DMS153 treated with DMSO at 0.1 percent for 48 hours (cell line): Measurements from ENCODE around the gene VCAN.

Source experiments
- DNase-seq: peaks from one replicate; lab custom pipeline; 2025; ENCODE audit not compliant: unreplicated experiment; lab: John Stamatoyannopoulos, UW

VCAN gene

DNA sequence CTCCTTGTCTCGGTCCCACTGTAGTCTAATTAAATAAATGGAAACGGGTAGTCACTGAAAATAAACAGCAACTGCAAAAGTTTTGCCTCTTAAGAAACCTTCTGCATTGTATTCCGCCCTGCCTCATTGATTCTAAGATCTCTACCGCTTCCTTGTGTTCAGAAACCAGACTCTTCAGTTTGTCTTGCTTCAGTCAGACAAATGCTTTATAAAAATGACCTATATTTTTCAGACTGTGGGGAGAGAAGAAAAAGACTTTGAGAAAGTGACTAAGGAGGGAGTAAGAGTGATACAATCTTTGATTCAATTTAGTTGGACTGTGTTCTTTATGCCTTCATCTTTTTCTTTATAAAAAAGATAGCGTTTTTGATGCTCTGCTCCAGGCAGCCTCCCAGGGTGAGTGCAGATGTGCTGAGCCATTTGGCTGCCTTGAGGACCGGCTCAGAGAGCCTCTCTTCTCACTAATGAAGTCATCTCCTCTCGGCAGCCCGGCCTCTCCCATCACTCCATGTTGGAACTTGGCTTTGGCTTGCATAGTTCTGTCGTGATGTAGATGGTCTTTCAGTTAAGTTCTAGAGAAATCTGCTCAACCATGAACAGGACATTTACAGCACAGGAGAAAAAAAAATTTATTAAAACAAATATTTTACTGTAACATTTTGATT, 4.0 kb upstream of the VCAN start:
- DNase-seq: no peak

DNA sequence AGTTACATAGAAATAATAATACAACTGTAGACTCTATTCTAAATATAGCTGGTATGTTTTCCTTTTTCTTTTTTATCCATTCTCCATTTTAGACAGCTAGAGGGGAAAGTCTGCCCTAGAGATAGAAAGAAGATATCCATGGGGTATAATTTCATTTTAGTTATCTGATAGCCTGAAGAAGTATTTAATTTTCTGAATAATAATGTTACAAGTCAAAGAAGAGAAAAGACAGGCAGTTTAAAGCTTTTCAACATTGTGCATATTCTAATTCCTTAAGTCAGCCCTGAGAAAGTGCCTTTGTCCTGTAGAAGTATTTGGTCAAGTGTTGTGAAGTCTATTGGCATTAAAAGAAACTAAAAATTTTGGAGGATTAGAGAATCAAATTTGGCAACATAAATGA, 2.5 kb upstream of the VCAN start:
- no peak for DNase-seq

GRCh38 chr5:83470526-83471404, 779 bp upstream of the VCAN start:
- DNase-seq: no peak

DNA sequence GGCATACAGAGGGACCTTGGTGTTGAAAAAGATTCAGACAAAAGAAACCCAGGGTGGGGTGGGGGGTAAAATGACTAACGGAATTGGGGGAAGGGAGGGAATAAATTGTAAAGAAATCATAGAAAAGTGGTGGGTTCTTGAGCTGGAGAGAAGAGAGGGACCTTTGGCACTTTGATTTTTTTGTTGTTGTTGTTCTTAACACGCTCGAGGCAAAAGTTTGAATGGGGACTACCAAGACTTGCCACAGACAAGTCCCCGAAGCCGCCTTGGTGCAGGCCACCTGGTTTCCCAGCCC, 616 bp downstream of the VCAN start:
- no peak for DNase-seq

DNA sequence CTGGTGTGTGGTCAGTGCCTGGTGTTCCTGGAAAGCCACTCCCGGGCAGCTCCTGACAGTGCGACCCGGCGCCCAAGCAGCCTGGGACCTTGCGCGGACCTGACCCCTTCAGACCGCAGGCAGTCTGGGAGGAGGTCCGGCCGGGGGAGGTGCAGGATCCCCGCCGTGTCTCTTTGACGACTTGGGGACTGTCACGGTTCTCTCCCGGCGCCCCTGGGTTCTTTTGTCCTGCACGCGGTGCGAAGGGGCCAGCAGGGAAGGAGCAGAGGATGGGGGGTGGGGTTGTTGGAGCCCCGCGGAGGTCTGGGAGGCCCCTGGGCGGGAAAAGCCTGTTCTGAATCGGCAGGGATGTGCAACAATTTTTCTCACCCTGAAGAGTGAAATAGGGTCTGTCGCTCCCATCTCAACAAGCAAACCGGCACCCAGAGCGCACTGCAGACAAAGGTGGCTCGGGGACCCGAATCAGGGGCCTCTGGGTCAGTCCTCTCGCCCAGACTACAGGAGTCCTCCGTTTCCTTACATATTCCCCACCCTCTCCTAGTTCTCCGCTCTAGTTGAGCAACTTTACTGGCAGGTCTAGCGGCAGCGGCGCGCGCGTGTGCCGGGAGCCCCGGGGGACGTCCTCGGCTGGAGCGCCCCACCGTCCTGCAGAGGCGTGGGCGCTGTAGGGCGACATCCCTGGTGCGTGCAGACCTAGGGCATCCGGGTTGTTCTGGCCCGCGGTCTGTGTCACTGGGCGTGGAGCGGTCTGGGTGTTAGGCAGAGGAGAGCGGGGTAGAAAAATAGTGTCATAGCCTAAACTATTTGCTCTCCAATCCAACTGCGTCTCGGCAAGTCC, 1.2 kb downstream of the VCAN start:
- no peak for DNase-seq

- no peak for DNase-seq
Observed at GRCh38 chr5:83473346-83474160, 2.0 kb downstream of the VCAN start.

GRCh38 chr5:83474161-83474796, 2.7 kb downstream of the VCAN start:
- DNase-seq: no peak

DNA sequence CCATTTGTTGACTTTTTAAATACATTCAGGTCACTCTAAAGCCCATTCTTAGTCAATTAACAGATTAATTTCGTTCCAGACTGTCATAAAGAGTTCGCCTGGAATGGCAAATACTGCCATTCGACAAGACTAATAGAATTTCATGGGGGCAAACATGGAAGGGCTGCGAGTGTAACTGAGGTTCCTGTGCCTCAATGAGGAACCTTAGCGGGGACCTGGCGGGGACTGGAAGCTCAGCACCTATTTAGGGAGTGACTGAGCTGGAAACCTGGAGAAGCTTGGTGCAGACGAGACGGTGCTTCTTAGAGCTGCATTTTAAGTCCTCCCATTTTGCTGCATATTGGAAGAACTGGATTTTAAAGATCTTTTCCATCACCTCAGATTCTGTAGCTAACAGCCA, 3.4 kb downstream of the VCAN start:
- no peak for DNase-seq

GRCh38 chr5:83475391-83475863, 3.9 kb downstream of the VCAN start:
- DNase-seq: no peak

GRCh38 chr5:83475935-83476814, 4.6 kb downstream of the VCAN start:
- DNase-seq: no peak

GRCh38 chr5:83482961-83483360, 11.4 kb downstream of the VCAN start:
- no peak for DNase-seq

- DNase-seq: no peak
Observed at GRCh38 chr5:83484294-83484693, 12.8 kb downstream of the VCAN start.

GRCh38 chr5:83485842-83486241, 14.3 kb downstream of the VCAN start:
- no peak for DNase-seq

DNA sequence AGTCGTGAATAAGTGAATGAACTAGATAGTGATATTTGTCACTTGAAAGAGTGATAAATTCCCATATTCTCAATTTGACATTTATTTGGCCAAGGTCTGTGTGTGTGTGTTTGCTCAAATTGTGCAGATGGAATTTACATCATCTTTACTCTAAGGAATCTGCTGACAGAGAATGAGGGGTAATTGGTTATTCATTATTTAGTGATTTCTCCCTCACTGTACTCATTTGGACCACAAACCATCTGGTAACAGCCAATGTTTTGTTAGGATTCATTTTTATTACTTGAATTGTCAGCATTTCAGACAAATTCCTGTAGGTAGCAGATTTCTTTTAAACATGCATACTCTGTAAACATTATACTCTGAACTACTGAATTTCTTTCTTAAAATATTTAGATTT, 15.6 kb downstream of the VCAN start:
- DNase-seq: no peak

- DNase-seq: no peak
Observed at GRCh38 chr5:83488271-83488670, 16.7 kb downstream of the VCAN start.

- no peak for DNase-seq
Observed at GRCh38 chr5:83488821-83489220, 17.3 kb downstream of the VCAN start.

GRCh38 chr5:83490203-83490602, 18.7 kb downstream of the VCAN start:
- DNase-seq: no peak

GRCh38 chr5:83492331-83492730, 20.8 kb downstream of the VCAN start:
- no peak for DNase-seq

- DNase-seq: no peak
Observed at GRCh38 chr5:83493644-83494043, 22.1 kb downstream of the VCAN start.
